ENCODE measurements around the gene PIK3R5. TPM values are rescaled to one million over a fixed set of nuclear protein-coding genes. Genes with fewer than 3 reads are reported as not detected.

PIK3R5 gene, protein sequence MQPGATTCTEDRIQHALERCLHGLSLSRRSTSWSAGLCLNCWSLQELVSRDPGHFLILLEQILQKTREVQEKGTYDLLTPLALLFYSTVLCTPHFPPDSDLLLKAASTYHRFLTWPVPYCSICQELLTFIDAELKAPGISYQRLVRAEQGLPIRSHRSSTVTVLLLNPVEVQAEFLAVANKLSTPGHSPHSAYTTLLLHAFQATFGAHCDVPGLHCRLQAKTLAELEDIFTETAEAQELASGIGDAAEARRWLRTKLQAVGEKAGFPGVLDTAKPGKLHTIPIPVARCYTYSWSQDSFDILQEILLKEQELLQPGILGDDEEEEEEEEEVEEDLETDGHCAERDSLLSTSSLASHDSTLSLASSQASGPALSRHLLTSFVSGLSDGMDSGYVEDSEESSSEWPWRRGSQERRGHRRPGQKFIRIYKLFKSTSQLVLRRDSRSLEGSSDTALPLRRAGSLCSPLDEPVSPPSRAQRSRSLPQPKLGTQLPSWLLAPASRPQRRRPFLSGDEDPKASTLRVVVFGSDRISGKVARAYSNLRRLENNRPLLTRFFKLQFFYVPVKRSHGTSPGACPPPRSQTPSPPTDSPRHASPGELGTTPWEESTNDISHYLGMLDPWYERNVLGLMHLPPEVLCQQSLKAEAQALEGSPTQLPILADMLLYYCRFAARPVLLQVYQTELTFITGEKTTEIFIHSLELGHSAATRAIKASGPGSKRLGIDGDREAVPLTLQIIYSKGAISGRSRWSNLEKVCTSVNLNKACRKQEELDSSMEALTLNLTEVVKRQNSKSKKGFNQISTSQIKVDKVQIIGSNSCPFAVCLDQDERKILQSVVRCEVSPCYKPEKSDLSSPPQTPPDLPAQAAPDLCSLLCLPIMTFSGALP
- 1 to 10 TPM in 2 of 4 donors, under 1 TPM in 2; 0.59 to 2.1 (median 0.82) TPM for polyA plus RNA-seq (ENCODE audit: insufficient read length in 4 of 4)

- DNase-seq (ENCODE audit: low read depth in 4 of 4, low spot score in 3 of 4) = peak in 2 of 4 donors; percentile 3
These were observed at the start of gene PIK3R5 for GRCh38 chr17:8965394-8966168. TSS of gene PIK3R5 (minus strand) at chr17:8965707. CDS start at chr17:8911494, 54,213 bp downstream.

DNA sequence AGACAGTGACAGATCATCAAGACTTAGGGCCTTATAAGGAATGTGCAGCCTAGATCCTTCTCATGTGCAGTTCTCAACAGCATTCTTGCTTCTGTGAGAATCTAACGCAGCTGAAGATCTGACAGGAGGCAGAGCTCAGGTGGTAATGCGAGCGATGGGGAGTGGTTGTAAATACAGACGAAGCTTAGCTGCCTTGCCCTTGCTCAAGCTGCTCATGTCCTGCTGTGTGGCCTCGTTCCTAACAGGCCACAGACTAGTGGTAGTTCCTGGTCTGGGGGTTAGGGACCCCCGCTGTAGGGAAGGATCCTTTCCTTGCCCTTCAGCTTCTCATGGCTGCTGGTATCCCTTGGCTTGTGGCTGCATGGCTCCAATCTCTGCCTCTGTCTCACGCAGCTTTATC, 45.5 kb upstream of the PIK3R5 start:
- DNase-seq (ENCODE audit: low read depth in 4 of 4, low spot score in 3 of 4) = no peak

DNA sequence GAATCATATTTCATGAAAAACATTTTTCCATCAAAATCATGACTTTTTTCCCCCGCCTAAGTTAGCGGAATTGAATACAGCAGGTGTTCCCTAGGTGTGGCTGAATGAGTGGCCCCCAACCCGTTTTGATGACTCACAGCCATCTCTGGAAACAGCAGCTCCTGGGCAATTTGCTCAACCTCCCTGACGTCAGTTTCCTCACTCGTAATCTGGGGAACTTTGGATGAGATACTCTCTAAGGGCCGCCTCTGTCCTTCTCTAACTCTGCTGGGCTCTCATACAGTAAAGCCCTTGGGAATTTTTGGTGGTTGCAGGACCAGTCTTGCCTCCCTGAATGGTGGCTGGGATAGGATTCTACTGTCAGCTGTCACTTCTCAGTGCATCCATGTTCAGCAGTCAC, 44.2 kb upstream of the PIK3R5 start:
- DNase-seq (ENCODE audit: low read depth in 4 of 4, low spot score in 3 of 4) = no peak

DNA sequence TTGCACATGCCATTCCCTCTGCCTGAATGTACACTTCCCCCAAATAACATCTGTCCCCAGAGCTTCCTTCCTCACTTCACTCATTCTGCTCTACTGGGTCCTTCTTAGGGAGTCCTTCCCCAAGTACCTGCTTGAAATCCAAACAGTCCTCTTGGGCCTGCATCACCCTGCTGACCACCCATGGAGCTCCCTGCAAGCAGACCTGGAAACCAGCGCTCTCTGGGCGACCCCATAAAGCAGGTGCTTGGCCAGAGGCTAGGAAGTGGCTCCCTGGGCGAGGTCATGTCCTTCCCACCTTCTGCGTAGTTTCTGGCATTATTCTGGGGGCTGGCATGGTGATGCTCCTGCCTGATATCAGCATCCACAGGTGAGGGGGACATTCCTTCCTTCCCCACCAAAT, 43.6 kb upstream of the PIK3R5 start:
- DNase-seq (ENCODE audit: low read depth in 4 of 4, low spot score in 3 of 4) = no peak

GRCh38 chr17:9007052-9007714, 41.7 kb upstream of the PIK3R5 start:
- DNase-seq (ENCODE audit: low read depth in 4 of 4, low spot score in 3 of 4) = no peak

DNA sequence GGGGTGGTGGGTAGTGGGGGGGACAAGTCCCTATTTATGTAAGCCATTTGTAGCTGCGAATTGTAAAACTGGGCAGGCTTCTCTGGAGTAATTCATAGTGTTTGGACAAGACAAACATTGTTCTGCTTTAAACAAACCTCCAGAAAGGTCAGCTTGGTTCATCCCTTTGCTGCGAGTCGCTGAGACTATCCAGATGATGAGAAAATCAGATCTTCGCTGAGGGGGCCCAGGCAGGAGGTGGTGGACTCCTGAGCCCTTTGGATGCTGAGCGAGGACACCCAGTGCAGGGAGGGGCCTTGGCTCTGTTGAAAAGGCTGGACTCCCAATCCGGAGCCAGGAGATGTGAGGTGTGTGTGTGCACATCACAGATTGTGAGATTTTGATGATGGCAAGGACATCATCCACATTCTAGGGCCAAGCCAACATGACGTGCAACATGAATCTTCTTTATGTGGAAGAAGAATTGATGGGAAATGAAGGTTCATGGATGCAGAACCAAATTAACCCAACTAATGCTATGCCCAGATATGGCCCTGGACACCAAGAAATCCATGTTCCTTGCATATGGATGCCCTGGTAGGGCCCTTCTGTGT, 40.8 kb upstream of the PIK3R5 start:
- DNase-seq (ENCODE audit: low read depth in 4 of 4, low spot score in 3 of 4) = no peak

DNA sequence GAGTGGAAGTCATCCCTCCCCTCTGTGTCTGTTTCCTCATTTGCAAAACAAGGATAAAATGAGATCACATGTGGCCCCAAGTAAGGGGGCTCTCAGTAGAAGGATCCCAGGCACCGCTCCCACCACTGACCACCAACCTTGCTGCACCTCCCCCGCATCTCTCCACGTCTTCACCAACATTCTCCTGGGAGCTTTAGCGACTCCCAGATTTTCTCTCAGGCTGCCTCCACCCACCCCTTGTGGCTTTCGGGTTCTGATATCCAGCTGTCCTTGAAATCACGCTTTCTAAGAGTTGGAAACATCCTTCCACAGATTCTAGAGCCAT, 39.4 kb upstream of the PIK3R5 start:
- no peak for DNase-seq (ENCODE audit: low read depth in 4 of 4, low spot score in 3 of 4)

GRCh38 chr17:9004132-9004960, 38.8 kb upstream of the PIK3R5 start:
- no peak for DNase-seq (ENCODE audit: low read depth in 4 of 4, low spot score in 3 of 4)

DNA sequence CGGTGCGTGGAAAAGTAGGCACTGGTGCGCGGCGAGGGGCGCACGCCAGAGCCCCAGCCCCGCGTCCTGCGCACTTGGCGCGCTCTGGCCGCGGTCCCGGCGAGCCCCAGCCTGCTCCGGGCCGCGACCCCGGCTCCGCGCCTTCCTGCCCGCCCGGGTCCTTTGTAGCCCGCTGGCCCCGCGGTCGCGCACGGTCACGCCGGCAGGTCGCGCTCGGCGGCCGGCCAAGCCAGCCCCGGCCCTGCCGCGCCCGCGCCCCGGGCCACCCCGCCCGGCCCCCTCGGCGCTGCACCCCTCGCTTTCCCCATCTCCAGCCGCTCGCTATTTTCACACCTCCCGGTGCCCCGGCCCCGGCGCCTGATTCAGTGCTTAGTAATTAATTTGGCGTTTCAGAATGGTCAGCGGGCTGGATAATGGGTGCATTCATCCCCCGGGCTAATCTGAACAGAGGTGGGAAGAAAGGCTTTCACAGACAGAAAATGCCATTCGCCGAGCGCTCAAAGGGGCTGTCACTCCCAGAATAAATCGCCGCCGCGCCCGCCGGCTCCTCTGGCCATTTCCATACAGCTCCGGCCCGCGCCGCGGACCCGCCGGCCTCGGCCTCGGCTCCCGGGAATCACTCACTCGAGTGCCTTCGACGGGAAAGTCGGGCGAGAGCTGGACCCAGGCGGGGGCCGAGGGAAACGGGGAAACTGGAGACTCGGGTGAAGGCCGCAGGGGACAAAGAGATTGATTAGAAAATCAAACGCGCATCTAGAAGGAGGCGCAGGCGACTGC, 38.0 kb upstream of the PIK3R5 start:
- no peak for DNase-seq (ENCODE audit: low read depth in 4 of 4, low spot score in 3 of 4)

GRCh38 chr17:9002606-9003354, 37.3 kb upstream of the PIK3R5 start:
- no peak for DNase-seq (ENCODE audit: low read depth in 4 of 4, low spot score in 3 of 4)

- no peak for DNase-seq (ENCODE audit: low read depth in 4 of 4, low spot score in 3 of 4)
These were observed 36.7 kb upstream of the PIK3R5 start for GRCh38 chr17:9002227-9002605.

DNA sequence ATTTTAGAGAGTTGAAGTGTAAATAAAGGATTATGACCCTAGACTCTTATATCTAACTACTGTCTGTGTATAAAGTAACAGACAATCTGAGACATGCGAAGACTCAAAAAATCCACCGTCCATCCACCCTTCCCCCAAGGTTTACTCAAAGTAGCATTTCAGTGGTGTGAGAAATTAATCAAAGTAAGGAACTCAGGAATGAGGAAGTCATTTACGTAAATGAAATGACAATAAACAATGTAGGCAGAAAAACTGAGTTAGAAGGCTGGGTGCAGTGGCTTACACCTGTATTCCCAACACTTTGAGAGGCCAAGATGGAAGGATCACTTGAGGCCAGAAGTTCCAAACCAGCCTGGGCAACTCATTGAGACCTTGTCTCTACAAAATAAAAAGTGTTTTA, 36.1 kb upstream of the PIK3R5 start:
- DNase-seq (ENCODE audit: low read depth in 4 of 4, low spot score in 3 of 4) = no peak

DNA sequence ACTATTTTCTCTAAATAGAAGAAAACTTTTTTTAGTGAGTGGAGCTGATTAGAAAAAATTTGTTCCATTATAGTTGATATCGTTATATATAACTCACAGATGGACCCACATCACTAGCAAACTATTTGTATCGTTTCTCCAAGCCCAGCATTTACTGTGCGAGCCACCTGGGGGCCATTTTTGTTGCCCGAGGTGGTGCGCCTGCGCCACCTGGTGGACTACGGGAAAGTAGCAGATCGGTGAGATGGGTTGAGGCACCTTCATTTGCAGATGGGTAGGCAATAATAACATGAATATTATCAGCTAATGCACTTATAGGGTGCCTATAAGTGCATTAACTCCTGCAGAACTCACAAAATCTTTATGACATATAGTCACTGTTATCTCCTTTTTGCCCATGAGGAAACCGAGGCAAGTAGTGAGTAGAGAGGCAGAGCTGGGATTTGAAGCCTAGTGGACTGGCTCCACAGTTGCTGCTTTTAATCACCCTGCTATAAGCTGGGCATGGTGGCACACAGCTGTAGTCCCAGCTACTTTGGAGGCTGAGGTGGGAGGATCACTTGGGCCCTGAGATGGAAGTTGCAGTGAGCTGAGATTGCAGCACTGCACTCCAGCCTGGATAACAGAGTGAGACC, 32.6 kb upstream of the PIK3R5 start:
- DNase-seq (ENCODE audit: low read depth in 4 of 4, low spot score in 3 of 4) = no peak

- no peak for DNase-seq (ENCODE audit: low read depth in 4 of 4, low spot score in 3 of 4)
These were observed 30.2 kb upstream of the PIK3R5 start for GRCh38 chr17:8995711-8996110.

DNA sequence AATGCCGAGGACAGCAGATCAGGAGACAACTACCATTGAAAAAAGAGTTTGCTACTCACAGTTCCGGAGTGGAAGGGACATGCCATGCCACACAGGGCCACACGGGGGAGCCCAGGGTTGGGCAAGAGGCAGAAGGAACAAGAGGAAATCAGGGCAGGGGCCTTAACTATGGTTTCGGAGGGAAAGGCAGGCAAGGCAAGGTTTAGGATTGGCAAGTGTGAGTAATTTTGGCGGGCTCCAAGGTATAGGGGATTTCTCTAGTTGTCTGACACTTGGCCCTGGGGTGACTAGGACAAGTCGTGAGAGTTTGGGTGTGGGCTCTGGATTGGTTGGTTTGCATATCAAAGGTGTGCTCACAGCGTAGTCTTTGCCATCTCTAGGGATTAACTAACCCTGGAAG, 28.8 kb upstream of the PIK3R5 start:
- no peak for DNase-seq (ENCODE audit: low read depth in 4 of 4, low spot score in 3 of 4)

DNA sequence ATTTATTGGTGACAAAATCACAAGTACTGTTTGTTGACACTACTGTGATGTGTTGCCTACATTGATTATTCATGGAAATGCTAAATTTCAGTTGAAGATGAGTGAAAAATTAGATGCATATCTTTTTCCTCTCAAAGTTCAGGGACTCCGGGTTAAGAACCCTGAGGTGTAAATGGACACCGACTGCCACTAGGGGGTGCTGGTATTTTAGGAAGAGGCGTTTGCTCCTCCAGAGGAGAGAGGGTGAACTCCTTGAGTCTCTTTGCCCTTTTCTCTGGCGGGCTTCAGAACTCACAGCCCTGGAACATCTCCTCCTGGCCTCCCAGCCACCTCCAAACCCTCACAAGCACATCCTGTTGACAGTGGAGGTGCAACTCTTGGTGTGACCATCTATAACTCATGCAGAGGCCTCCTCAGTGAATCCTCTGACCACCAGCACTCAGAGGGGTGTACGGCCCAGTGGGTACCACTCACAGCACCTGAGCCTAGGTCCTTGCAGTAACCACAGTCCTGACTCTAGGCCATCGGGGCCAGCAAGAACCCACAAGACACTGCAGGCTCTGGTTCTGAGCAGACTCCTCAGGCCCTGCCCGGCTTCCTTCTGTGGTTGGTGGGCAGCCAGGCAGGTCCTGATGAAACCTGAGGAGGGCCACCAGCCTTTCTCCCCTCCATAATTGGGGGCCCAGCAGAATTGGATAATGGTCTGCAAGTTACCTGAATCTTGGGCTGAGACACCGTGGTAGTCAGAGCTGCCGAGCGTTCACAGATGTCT, 26.2 kb upstream of the PIK3R5 start:
- peak in 2 of 4 donors; percentile 34 to 47 for DNase-seq (ENCODE audit: low read depth in 4 of 4, low spot score in 3 of 4)

Data from left renal pelvis (tissue), 4 donors.